MM.1S (cell line): ENCODE results near the gene TMEM174.

Experiments used
- EZH2phosphoT487 ChIP-seq: fragments of 300-600 bp; sonication (generic); IDR thresholded peaks from 2 replicates; pipeline ENCODE4 v1.6.1; 2018; ENCODE audit warnings: antibody characterized with exemption, low read length
- TF ChIP-seq, protein P1 (sequence below): fragments of 300-600 bp; sonication (generic); IDR thresholded peaks from 2 replicates; pipeline ENCODE4 v1.5.1; 2016; ENCODE audit warnings: antibody characterized with exemption, low read length, mixed read lengths

DNA sequence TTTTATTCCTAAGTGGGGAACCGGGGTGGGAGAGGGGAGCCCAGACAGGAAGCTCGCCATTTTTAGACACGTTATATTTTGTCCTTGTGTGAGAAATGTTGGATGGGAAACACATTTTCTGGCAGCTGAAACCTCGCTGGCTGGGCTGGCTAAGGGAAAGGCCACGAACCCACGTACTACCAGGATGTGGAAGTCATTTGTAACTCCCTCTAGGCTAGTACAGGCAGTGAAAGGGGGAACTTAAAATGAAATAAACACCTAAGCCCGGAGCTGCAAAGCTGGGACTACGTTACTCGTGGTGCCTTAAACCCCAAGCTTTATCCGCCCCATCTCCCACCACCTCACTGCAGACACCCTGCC, 42.5 kb downstream of the TMEM174 start:
- no peak for TF ChIP-seq EZH2phosphoT487
- TF ChIP-seq, protein P1, sequence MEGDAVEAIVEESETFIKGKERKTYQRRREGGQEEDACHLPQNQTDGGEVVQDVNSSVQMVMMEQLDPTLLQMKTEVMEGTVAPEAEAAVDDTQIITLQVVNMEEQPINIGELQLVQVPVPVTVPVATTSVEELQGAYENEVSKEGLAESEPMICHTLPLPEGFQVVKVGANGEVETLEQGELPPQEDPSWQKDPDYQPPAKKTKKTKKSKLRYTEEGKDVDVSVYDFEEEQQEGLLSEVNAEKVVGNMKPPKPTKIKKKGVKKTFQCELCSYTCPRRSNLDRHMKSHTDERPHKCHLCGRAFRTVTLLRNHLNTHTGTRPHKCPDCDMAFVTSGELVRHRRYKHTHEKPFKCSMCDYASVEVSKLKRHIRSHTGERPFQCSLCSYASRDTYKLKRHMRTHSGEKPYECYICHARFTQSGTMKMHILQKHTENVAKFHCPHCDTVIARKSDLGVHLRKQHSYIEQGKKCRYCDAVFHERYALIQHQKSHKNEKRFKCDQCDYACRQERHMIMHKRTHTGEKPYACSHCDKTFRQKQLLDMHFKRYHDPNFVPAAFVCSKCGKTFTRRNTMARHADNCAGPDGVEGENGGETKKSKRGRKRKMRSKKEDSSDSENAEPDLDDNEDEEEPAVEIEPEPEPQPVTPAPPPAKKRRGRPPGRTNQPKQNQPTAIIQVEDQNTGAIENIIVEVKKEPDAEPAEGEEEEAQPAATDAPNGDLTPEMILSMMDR: no peak
